ENCODE results near the gene PHOX2A.

PHOX2A gene

DNA sequence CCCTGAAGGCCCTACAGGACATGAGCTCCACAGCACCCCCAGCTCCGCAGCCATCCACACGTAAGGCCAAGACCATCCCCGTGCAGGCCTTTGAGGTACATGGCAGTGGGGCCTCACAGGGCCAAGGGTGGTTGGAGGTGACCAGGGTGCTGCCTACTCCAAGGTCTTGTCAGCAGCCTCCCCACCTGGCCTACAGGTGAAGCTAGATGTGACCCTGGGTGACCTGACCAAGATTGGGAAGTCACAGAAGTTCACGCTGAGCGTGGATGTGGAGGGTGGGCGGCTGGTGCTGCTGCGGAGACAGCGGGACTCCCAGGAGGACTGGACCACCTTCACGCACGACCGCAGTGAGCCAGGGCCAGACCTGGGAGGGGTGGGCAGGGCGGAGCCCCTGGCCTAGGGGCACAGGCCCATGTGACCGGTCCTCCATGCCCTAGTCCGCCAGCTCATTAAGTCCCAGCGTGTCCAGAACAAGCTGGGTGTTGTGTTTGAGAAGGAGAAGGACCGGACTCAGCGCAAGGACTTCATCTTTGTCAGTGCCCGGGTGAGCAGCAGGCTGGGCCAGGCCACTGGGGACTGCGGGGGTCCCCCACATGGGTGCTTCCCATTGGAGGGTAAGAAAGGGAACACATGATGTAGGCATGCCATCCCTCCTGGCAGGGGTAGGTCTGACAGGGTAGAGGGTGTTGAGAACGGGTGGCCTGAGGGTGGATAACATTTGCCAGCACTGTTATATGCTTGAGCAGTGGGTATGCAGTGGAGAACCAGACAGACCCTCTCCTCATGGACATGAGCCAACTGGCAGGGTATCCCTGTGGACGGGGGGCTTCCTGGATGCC, 13.8 kb downstream of the PHOX2A start:
- TF ChIP-seq JUND (IDR thresholded peaks at IDR 0.05; ENCODE audit: low read depth) = no peak
- in situ Hi-C loops (cut with HindIII; ENCODE audit: low pct_unique_long_range_greater_than_20kb, low sequenced_read_pairs) = no loop called here
- no peak for DNase-seq (ENCODE audit: low read depth in 1 of 2, low spot score in 1 of 2)

- in situ Hi-C loops (cut with HindIII; ENCODE audit: low pct_unique_long_range_greater_than_20kb, low sequenced_read_pairs) = no loop called here
- DNase-seq (ENCODE audit: low read depth in 1 of 2, low spot score in 1 of 2) = no peak
- TF ChIP-seq JUND (IDR thresholded peaks at IDR 0.05; ENCODE audit: low read depth) = no peak
Observed at GRCh38 chr11:72229336-72229924, 14.5 kb downstream of the PHOX2A start.

GRCh38 chr11:72228844-72229231, 15.1 kb downstream of the PHOX2A start:
- no peak for DNase-seq (ENCODE audit: low read depth in 1 of 2, low spot score in 1 of 2)
- in situ Hi-C loops (cut with HindIII; ENCODE audit: low pct_unique_long_range_greater_than_20kb, low sequenced_read_pairs) = no loop called here
- TF ChIP-seq JUND (IDR thresholded peaks at IDR 0.05; ENCODE audit: low read depth) = no peak

- no peak for TF ChIP-seq JUND (IDR thresholded peaks at IDR 0.05; ENCODE audit: low read depth)
- in situ Hi-C loops (cut with HindIII; ENCODE audit: low pct_unique_long_range_greater_than_20kb, low sequenced_read_pairs) = no loop called here
- DNase-seq (ENCODE audit: low read depth in 1 of 2, low spot score in 1 of 2) = no peak
Observed at GRCh38 chr11:72228229-72228843, 15.6 kb downstream of the PHOX2A start.

DNA sequence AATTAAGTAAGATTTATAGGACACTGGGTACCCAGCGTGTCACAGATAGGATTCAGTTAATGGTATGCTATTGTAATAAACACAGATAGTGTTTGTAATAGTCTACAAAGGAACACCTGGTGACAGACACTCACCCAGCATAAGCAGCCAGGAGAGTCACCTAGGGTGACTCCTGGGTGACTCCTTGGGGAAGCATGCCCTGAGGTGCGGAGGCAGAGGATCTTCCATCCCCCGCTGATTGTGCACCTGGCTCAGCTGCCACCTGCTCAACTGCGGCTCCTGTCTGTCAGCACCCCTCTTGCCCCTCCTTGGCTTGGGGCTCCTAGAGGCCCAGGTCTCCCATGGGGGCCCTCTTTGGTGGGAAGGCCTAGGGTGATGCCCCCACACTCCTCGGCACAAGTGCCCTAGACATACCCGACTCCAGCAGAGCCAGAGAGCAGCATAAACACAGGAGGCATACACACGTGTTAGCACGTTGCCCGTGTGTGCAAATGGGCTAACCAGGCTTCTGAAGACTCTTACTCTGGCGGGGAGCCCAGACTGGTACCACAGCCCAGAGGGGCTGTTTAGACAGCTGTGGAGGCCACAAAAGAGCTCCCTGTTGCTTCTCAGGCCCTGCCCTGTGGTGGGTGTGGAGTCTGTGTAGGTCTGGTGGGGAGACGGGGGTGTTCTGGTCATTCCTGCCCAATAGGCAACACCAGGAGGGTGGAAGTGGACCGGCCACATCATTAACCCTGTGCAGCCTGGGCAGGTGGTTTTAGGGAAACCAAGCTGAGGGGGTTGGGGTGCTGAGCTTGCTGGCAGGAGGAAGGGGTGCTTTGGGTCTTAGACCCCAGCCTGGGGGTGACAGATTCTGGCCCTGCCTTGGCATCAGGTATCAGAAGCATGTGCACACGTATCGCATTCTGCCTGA, 16.4 kb downstream of the PHOX2A start:
- in situ Hi-C loops (cut with HindIII; ENCODE audit: low pct_unique_long_range_greater_than_20kb, low sequenced_read_pairs) = no loop called here
- TF ChIP-seq JUND (IDR thresholded peaks at IDR 0.05; ENCODE audit: low read depth) = no peak
- DNase-seq (ENCODE audit: low read depth in 1 of 2, low spot score in 1 of 2) = no peak

DNA sequence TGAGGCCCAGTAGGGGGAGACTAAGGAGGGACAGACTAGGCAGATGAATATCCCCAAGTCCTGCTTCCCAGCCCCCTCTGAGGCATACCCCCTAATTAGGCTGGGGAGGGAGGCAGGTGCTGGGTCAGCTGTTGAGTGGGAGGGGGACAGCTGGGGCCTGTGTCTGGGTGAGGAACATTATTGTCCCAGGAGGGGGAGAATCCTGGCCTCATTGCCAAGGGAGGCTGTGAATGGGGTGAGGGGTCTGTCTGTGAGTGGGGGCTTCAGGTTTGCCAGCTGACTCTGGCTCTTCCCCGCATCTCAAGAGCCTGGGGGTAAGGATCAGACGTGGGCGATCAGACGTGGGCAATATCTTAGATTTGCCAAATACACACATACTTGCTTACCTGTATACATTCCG, 17.3 kb downstream of the PHOX2A start:
- in situ Hi-C loops (cut with HindIII; ENCODE audit: low pct_unique_long_range_greater_than_20kb, low sequenced_read_pairs) = no loop called here
- no peak for DNase-seq (ENCODE audit: low read depth in 1 of 2, low spot score in 1 of 2)
- no peak for TF ChIP-seq JUND (IDR thresholded peaks at IDR 0.05; ENCODE audit: low read depth)

- no peak for TF ChIP-seq JUND (IDR thresholded peaks at IDR 0.05; ENCODE audit: low read depth)
- no peak for DNase-seq (ENCODE audit: low read depth in 1 of 2, low spot score in 1 of 2)
- in situ Hi-C loops (cut with HindIII; ENCODE audit: low pct_unique_long_range_greater_than_20kb, low sequenced_read_pairs) = no loop called here
Observed at GRCh38 chr11:72225411-72225951, 18.5 kb downstream of the PHOX2A start.

GRCh38 chr11:72224564-72225410, 19.2 kb downstream of the PHOX2A start, which contains the start of gene INPPL1:
Gene INPPL1 (plus strand): TSS chr11:72224767. CDS start chr11:72224985, 218 bp downstream.
- DNase-seq (ENCODE audit: low read depth in 1 of 2, low spot score in 1 of 2) = peak in 1 of 2 experiments; percentile 62
- in situ Hi-C loops (cut with HindIII; ENCODE audit: low pct_unique_long_range_greater_than_20kb, low sequenced_read_pairs) = no loop called here
- TF ChIP-seq JUND (IDR thresholded peaks at IDR 0.05; ENCODE audit: low read depth) = no peak

- peak in 1 of 2 experiments; percentile 88 for DNase-seq (ENCODE audit: low read depth in 1 of 2, low spot score in 1 of 2)
- in situ Hi-C loops (cut with HindIII; ENCODE audit: low pct_unique_long_range_greater_than_20kb, low sequenced_read_pairs) = no loop called here
Observed at GRCh38 chr11:72223615-72224563, 20.1 kb downstream of the PHOX2A start.

DNA sequence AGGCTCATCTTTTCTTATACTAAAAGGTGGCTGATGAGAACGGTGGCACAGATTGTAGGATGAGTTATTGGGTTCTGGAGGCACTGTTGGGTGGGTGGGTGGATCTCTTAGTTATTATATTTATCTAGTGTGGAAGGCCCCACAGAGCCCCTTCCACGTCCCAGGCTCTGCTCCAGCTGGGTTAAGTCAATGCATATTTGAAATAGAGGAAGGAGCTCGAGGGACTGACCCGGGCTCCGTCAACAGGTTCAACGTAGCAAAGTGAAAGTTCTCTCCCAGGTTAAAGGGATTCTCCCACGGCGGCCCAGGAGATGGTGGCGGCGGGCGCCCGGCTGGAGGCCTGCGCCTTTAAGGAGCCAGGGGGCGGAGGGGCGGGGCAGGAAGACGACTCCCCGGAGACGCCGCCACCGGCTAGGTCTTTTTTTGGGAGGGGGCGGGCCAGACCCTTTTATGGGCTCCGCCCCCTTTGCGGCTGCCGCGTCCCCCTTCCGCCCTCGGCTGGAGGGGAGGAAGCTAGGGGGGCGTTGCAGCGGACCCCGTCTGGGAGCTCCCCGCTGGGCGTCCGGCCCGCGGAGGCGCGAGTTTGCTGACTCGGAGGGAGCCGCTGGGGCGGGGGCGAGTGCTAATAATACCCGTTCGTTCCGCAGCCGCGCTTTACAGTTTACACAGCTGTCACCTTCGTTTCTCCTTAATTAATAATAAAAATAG, 20.9 kb downstream of the PHOX2A start:
- no peak for TF ChIP-seq JUND (IDR thresholded peaks at IDR 0.05; ENCODE audit: low read depth)
- DNase-seq (ENCODE audit: low read depth in 1 of 2, low spot score in 1 of 2) = peak in 1 of 2 experiments; percentile 97
- in situ Hi-C loops (cut with HindIII; ENCODE audit: low pct_unique_long_range_greater_than_20kb, low sequenced_read_pairs) = no loop called here

More at GRCh38 chr11:72223615-72224563, 20.1 kb downstream of the PHOX2A start:
- TF ChIP-seq JUND (IDR thresholded peaks at IDR 0.05; ENCODE audit: low read depth) = no peak

Data from T47D (cell line).